ENCODE measurements around the gene SLC34A1.

SLC34A1 gene

DNA sequence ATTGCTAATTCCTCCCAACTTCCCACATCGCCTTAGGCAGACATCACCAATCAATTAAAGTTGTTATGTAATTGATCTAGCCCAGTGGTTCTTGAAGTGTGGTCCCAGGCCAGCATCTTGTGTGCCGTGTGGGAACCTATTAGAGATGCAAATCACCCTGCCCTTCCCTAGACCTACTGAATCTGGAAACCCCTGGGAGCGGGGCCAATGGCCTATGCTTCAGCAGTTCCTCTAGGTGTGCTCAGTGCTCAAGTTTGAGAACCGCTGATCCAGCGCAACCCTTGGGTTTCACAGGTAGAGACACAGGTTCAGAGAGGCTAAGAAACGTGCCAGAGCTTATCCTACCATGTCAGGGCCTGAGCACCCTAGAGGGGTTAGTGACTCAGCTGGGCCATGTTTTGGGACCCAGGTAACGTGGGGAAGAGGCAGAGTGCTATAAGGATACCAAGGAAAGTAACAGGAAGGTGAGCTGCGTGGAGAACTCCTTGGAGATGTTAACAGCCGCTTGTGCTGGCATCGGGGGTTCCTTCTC is 4.4 kb downstream of the SLC34A1 start:
- DNase-seq: no peak

DNA sequence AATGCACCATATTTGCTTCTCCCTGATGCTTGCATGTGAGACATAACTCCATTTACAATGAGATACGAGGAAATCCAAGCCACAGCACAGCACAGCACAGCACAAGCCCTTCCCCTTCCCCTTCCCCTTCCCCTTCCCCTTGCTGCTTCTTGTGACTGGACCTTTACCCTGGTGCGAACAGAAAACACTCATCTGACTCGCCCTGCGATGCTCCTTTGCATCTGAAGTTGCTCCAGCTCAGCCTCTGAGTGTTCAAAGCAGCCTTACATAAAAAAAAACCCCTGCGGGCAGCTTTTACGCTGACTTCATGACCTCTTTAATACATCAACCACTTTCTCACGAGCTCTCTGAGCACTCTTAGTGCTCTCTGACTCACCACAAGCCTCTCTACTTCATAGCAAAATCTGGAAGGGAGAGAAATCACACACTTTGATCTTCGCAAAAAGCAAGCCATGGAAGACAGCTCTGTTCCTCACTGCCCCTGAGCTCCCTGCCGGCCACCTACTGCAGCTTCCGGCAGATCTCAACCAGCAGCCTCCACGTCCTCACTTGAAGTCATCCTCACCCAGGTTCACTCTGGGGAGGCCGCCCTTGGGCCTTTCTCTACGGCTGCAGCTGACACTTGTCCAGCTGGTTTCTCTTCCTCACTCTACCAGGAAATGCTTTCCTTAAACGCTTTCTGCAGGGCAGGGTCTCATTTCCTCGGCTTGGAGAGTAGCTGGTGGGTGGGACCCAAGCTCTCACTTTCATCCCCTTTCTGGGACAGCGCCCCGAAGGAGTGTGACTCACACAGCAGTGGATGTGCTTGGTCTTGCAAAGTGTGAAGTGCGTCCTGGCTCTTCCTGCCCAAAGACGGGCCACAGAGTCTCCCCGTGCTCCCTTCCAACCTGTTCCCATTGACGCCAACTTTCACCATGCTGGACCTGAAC is 5.3 kb downstream of the SLC34A1 start:
- peak in 4 of 6 experiments; percentile 20 to 33 (median 23) for DNase-seq

DNA sequence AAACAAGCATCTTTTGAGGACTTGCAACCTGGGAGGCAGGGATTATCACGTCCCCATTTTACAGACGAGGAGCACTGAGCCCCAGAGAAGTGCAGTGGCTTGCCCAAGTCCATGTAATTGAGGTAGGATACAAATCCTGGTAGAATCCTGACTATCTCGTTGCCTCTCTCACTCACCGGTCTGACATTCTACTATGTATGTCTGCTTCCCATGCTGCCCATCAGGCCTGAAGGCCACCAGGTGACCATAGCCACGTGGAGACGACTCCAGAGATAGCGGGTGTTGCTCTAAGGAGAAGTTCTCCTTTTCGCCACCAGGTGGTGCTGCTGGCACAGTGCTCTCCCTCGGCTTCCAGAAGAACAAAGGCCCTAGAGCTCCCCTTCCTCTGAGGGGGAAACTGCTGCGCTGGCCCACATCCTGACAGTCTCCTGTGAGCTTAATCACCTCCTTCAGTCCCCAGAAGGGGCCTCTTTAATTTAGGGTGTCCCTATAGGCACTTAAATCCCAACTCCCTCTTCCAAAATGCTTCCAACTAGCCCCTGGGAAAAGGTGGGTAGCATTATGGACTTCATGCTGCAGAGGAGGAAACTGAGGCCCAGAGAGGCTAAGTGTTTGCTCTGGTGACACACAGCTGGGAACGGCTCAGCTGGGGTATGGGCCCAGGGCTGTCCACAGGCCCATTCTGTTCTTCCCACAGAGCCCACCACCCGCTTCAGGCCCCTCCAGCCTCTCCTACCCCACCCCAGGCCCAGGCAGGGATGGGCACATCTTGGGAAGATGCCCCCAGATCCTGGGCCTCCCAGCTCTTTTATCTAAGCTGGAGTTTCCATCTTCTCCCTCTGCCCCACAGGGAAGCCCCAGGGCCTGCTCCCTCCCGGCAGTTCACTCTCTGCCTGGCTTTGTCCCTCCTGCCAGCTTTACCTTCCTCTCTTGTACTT is 6.4 kb downstream of the SLC34A1 start:
- DNase-seq: peak; percentile 76 to 91 (median 82)

DNA sequence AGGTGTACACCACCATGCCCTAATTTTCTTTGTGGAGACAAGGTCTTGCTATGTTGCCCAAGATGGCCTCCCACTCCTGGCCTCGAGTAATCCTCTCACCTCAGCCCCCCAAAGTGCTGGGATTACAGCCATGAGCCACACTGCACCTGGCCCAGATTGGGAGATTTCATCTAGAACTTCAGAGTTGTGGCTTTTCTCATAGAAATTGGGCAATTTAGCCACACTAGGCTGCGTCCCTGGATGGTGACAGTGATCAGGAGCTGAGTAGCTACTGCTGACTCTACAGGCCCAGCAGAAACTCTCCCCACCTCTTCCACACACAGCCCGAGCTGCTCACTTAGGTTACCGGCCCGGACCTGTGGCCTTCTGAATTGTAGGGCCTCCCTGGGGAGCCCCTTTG is 8.5 kb downstream of the SLC34A1 start:
- DNase-seq: no peak

DNA sequence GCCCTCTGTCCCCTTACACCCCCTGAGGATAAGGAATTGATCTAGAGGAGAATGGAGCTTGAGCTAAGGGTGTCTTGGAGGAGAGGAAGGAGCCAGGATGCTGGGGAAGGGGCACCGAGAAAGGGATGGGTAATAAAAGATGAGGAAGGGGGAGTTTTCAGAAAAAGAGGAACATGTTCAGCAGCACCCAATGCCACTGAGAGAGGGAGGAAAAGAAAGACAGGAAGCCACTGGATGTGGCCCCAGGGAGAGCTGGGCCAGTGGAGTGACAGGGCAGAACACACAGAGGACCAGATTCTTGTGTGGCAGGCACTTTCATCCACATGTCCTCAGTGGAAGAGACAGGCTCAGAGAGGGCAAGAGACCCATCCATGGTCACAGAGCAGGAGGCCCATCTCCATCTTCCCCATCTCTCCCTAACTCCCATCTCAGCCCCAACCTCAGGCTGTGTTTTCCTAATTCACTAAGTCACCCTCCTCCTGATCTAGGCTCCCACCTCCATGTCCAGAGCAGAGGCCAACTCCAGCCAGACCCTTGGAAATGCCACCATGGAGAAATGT is 9.1 kb downstream of the SLC34A1 start:
- no peak for DNase-seq

DNA sequence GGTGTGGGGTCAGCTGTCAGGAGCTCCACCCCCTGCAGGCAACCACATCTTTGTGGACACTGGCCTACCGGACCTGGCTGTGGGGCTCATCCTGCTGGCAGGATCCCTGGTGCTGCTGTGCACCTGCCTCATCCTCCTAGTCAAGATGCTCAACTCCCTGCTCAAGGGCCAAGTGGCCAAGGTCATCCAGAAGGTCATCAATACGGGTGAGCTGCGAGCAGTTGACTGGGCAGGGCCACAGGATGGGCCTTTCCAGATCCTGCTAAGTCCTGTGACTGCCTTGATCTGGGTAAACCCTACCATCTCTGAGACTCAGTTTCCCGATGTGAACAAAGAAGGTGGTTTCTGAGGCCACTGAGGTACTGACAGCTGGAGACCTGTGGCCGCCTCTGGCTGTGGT is 9.8 kb downstream of the SLC34A1 start:
- DNase-seq: no peak

DNA sequence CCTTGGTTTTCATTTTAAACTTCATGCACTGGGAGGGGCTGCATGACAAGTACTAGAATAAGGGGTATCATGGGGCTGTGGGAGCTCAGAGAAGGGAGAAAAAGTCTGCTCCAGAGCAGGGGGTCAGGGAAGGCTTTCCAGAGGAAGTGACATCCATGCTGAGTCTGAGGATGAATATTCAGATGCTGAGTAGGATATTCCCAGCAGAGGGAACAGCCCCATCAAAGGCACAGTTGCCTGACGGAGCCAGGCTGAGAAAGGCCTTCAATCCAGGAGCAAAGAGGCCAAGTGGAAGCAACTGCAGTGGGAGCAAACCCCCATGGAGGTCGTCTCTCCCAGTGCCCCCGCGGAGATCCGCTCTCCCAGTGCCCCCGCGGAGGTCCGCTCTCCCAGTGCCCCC is 11.8 kb downstream of the SLC34A1 start:
- DNase-seq: no peak

DNA sequence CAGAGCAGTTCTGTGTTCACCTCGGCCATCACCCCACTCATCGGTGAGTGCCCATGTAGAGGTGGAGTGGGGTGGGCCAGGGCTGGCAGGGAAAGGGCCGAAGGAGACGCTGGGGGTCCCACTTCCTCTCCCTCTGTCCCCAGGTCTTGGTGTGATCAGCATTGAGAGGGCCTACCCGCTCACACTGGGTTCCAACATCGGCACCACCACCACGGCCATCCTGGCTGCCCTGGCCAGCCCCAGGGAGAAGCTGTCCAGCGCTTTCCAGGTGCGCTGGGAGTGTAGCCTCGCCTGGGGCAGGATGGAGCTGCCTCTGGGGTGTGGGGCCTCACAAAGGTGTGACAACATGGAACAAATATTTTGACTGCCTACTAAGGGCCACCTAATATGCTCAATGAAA is 12.6 kb downstream of the SLC34A1 start:
- DNase-seq: no peak

DNA sequence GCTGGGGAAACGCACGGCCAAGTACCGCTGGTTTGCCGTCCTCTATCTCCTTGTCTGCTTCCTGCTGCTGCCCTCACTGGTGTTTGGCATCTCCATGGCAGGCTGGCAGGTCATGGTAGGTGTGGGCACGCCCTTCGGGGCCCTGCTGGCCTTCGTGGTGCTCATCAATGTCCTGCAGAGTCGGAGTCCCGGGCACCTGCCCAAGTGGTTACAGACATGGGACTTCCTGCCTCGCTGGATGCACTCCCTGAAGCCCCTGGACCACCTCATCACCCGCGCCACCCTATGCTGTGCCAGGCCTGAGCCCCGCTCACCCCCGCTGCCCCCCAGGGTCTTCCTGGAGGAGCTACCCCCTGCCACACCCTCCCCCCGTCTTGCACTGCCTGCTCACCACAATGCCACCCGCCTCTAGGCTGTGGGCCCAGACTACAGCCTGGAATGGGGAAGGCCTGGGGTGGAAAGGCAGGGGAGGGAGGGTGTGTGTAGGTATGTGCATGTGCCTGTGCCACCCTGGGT is 13.7 kb downstream of the SLC34A1 start:
- no peak for DNase-seq

DNA sequence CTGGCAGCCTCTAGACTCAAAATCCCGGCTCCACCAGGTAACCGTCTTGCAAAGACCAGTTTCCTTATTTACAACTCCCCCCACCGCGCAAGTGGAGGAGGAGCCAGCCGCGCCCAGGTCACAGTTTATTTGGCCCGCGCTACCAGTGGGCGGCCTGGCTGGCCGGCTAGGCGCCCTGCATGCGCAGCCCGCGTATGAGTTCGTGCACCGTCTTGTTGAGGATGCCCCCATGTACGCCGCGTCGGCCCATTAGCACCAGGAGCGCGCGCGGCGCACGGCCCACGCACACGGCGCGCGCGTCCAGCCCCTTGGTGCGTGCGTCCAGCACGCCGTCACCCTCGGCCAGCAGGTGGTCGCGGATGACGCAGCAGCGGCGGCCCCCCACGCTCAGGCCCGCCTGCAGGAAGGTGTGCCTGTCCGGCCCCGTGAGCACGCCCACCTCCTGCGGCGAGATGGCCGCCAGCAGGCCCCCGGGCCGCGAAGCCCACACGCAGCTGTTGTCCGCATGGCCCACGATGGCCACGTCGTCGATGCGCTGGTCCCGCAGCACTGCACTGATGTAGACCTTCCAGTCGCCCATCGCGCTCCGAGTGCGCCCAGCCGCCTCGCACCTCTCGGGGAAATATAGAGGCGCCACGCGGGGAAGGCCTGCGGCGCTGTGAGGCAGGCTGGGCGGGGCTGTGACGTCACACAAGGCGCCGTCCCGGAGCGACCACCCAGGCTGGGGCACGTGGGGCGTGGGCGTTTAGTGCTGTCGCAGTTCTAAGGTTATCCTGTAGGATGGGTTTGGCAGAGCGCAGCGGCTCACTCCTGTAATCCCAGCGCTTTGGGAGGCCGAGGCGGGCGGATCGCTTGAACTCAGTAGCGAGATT is 16.0 kb downstream of the SLC34A1 start, which contains the start of gene PFN3:
Gene PFN3, minus strand, starts transcription at position 665 of the 872 bp plus-strand sequence. Its CDS starts 85 bp downstream, at position 580.
- no peak for DNase-seq

DNA sequence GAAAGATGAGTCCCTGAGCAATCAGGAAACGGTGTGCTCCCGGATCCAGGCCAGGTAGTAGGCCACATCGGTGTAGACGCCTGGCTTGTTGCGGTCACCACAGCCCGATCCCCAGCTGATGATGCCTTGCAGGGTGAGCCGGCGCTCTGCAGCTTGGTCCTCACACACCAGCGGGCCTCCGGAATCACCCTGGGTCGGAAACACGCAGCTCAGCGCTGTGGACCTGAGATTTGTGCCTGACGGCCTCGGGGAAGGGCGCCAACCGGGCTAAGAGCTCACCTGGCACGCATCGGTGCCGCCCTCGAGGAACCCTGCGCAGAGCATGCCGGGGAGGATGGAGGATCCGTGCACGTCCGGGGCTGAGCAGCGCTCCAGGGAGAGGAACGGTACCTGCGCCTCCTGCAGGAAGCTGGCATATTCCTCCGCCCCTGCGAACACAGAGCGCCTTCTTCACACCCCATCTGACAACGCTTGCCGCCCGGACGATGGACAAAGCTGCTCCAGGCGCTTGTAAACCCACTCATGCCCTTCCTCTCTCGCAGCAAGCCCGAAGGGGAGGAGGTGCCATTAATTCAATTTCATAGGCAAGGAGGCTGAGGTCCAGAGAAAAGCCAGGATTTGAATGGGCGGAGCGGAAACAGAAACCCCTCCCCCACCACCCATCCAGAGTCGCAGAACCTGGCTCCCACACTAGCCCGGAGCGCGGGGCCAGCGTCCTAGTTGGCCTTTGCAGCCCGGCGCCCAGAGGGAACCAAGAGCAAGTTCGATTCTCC is 18.2 kb downstream of the SLC34A1 start:
- DNase-seq: peak; percentile 51 to 67 (median 63)

DNA sequence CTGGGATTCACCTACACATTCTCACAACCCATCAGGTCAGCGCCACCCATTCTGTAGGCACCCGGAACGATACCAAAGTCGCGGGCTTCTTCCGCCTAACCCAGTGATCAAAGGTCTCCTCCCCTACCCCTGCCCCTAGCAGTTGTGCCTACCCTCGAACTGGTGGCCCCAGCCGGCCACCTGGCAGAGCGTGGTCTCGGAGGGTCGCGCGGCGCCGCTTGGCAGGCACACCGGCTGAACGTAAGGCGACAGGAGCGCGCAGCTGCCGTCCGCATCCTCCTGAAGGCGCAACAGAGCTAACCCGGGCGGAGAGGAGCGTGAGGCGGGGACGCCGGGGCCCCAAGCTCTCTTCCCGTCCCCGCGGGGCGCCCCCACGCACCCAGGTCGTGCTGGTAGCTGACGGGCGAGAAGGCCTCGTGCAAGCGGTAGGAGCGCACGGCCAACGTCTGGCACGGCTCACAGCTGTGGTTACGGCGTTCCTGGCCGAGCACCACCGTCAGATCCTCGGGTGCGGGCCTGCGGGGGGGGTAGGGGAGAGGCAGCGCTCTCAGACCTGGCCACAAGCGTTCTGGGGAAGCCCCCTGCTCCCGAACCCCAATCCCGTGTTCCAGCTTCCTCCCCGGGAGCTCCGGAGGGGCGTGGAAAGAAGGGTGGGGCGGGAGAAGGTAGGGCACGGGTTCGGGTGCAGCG is 19.0 kb downstream of the SLC34A1 start:
- peak; percentile 35 to 60 (median 54) for DNase-seq

DNA sequence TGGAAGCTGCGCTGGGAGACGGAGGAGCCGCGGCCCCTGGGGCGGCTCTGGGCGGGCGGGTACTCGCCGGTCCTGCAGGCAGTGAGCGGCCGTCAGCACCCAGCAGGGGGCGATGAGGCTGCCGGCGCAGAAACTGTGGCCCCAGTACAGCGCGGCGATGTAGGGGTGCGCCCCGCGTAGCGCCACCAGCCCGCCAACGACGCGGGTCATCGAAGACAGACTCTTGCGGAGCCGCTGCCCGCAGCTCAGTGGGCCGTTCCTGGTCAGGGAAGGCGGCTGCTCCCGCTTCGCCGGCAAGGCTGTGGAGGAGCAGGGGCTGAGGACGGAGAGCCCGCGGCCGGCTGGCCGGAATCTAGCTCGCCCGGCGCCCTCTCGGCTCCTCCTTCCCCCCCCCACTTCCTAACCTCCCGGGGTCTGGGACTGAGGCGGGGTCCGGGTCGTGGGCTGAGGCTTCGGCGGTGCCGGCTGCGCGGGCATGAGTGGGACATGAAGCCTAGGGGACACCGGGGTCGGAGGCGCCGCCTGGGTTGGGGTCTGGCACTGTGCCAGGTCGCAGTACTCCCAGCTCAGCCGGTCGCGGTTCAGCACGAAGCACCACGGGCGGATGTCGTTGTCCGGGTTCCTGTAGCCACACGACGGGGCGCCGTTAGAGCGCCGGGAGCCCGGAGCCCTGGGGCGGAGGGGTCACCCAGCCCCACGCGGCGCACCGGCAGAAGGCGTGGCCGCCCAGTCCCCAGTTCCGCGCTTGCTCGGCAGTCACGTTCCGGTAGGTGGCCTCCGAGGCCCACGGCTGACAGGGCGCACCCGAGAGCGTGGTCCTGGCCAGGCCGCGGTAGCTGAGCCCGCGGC is 19.8 kb downstream of the SLC34A1 start:
- DNase-seq: peak; percentile 60 to 85 (median 74)

DNA sequence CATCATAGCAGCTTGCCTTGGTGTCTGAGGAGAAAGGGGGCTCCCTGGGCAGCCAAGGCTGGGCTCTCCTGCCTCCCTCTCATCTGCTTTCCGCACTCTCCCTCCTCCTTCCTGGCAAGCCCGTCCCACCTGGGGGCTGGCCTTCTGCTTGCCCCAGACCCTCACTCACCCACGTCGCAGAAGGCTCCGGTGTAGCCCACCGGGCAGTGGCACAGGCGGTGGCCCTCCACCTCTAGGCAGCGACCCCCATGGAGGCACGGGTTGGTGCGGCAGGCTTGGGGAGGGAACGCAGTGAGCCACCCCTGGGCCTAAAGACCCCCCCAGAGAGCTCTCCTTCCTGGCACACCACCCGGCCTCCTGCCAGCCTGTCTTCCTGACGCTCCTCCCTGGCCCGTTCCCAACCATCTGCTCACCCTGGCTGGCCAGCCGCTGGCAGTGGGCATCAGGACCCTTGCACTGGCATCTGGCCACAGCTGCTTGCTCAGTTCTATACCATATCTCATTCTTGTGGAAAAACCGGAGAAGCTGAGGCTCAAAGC is 20.5 kb downstream of the SLC34A1 start:
- DNase-seq: no peak

DNA sequence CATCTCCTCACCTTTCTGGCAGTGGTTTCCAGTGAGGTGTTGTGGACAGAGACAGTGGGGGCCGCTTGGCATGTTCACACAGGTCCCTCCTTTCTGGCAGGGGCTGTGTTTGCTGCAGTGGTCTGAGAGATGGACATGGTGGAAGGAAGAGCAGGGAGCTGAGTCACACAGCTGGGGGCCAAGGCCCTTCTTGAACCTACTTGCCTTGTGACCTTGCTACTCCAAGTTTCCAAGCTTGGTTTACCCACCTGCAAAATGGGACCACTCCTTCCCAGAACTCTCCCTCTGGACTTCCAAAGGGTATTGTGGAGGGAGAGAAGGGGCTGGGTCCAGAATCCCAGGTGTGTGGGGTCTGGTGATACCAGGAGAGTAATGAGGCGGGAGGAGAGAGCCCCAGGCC is 21.1 kb downstream of the SLC34A1 start:
- no peak for DNase-seq

DNA sequence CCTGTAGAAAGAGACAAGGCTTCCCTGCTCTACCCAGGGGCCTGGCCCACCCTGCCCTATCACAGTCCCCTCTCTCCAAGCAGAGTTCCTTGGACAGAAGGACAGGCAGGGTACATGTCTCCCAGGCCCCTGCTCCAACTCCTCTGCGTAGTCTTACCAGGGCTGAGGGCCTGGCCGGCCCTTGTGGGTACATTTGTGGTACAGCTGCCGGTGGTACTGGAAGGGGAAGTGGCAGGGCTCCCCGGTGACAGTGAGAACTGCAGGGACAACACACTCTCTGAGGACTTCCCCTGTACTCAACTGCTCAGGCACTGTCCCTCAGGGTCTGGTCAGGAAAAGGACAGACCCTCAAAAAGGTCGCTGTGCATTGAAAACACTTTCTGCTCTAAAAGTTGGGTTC is 21.6 kb downstream of the SLC34A1 start:
- DNase-seq: no peak

DNA sequence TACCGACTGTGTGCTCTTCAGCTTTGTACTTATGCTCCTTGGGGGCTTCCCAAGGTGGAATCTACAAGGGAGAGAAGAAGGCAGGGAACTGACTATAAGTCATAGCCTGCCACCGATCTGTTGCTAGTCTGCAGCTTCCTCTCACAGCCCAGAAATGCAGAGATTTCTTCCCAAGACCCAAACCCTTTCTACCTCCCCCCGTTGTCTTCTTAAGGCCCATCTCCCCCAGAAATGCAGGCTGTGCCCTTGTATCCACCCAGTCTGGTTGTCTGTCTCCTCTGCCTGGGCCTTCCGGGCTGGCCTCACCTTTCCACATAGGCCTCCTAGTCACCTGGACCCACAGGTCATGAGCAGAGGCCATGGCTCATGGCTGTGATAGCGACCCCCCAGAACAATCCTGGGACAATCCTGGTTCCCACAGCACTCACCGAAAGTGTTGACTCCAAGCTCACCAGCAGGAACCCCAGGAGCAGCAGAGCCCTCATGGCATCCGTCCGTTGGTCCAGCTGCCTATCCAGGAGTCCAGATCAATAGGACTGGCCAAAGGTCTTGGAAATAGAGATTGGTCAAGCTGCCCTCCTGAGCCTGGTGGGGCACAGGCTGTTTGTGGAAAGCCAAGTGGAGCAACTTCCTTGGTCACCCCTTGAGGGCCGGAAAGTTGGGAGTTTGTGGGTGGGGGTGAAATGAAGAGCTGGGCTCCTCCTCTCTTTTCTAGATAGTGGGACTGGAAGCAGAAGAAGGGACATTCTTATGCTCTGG is 25.0 kb downstream of the SLC34A1 start, which contains the start of gene F12:
Gene F12, minus strand, starts transcription at position 522 of the 759 bp plus-strand sequence. Its CDS starts 37 bp downstream, at position 485.
- DNase-seq: no peak

DNA sequence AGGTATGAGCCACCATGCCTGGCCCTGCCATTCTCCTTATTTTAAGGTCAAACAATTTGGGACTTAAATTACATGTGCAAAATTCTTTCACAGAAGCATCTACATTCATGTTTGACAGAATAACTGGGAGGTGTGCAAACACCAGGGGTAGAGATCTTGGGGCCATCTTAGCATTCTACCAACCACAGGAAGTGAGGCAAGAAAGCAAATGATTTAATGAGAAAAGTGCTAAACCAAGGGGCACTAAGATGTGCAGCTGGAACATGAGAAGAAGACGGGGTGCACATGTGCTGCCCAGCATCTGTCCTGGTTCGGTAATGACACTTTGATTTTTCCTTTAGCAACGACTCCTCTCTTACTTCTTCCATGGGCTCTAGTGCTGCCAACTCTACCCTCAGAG is 26.3 kb downstream of the SLC34A1 start:
- no peak for DNase-seq
